GM12874 (cell line): Measurements from ENCODE around the gene ACOX1.

Experiments
- CTCF ChIP-seq: IDR thresholded peaks from 2 replicates; pipeline ENCODE4 v1.5.1; 2011; ENCODE audit warnings: low read depth, mild to moderate bottlenecking, control low read depth, low read length, moderate library complexity; ENCODE audit not compliant: insufficient read depth

Gene ACOX1

GRCh38 chr17:75922173-75922961 is 56.6 kb downstream of the ACOX1 start:
- TF ChIP-seq CTCF, result no peak

GRCh38 chr17:75921596-75921995 is 57.4 kb downstream of the ACOX1 start:
- TF ChIP-seq CTCF, result no peak

GRCh38 chr17:75920045-75920560 is 58.9 kb downstream of the ACOX1 start:
- no peak for TF ChIP-seq CTCF

- no peak for TF ChIP-seq CTCF
Observed at GRCh38 chr17:75919611-75920010, 59.4 kb downstream of the ACOX1 start.

- no peak for TF ChIP-seq CTCF
Observed at GRCh38 chr17:75917917-75918445, 61.0 kb downstream of the ACOX1 start.

- TF ChIP-seq CTCF, result no peak
Observed at GRCh38 chr17:75917141-75917916, 61.6 kb downstream of the ACOX1 start.

GRCh38 chr17:75915268-75915667 is 63.7 kb downstream of the ACOX1 start:
- TF ChIP-seq CTCF, result no peak
